ENCODE measurements around the gene CALM3.
"Not testable (repeated sequence)": the region's sequence is repeated elsewhere in the genome, so short reads cannot be mapped to it uniquely, and the experiment has no call there.

The CALM3 gene

DNA sequence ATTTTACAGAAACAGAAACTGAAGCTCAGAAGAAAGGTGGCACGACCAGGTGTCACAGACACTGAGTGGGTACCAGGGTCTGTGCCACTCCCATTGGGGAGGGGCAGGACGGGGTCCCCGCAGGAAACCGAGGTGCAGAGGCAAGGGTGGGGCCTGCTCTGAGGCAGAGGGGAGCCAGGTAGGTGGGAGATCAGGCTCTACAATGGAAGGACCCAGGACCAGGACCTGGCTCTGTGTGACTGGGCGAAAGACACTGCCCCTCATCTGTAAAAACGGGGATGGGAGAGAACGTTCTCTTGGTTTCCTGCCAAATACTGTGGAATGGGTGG lies 21.0 kb downstream of the CALM3 start:
- no peak for DNase-seq (ENCODE audit: low read depth)
- peak overlapping the region; percentile 42 for H3K4me3 ChIP-seq (ENCODE audit: low read length)
- TF ChIP-seq, protein P1, sequence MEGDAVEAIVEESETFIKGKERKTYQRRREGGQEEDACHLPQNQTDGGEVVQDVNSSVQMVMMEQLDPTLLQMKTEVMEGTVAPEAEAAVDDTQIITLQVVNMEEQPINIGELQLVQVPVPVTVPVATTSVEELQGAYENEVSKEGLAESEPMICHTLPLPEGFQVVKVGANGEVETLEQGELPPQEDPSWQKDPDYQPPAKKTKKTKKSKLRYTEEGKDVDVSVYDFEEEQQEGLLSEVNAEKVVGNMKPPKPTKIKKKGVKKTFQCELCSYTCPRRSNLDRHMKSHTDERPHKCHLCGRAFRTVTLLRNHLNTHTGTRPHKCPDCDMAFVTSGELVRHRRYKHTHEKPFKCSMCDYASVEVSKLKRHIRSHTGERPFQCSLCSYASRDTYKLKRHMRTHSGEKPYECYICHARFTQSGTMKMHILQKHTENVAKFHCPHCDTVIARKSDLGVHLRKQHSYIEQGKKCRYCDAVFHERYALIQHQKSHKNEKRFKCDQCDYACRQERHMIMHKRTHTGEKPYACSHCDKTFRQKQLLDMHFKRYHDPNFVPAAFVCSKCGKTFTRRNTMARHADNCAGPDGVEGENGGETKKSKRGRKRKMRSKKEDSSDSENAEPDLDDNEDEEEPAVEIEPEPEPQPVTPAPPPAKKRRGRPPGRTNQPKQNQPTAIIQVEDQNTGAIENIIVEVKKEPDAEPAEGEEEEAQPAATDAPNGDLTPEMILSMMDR (conservative IDR thresholded peaks at IDR 0.05; ENCODE audit: low read length): no peak

DNA sequence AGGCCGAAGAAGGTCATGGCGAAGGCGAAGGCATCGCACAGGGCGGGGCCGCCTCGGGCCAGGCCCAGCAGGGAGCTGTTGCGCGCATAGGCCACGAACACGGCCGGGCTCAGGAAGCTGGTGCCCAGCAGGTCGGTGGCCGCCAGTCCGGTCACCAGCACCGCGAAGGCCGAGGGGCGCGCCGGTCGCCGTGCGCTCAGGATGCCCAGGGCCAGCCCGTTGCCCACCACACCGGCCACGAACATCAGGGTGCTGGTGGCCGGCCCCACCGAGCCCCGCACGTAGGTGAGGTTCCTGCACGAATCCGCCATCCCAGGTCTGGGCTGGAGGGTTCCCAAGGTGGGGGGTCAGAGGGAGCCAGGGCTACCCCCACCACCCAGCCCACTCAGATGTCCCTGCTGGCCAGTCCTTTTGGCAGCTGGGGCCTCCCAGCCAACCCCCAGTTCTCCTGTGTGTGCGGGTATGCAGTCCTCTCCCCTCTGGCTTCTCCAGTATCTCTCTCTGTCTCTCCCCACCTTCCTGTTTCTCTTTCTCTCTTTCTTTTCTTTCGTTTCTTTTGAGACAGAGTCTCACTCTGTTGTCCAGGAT lies 22.9 kb downstream of the CALM3 start:
- TF ChIP-seq, protein P1 (conservative IDR thresholded peaks at IDR 0.05; ENCODE audit: low read length): no peak
- no peak for DNase-seq (ENCODE audit: low read depth)
- H3K4me3 ChIP-seq (ENCODE audit: low read length): peak overlapping the region; percentile 71

DNA sequence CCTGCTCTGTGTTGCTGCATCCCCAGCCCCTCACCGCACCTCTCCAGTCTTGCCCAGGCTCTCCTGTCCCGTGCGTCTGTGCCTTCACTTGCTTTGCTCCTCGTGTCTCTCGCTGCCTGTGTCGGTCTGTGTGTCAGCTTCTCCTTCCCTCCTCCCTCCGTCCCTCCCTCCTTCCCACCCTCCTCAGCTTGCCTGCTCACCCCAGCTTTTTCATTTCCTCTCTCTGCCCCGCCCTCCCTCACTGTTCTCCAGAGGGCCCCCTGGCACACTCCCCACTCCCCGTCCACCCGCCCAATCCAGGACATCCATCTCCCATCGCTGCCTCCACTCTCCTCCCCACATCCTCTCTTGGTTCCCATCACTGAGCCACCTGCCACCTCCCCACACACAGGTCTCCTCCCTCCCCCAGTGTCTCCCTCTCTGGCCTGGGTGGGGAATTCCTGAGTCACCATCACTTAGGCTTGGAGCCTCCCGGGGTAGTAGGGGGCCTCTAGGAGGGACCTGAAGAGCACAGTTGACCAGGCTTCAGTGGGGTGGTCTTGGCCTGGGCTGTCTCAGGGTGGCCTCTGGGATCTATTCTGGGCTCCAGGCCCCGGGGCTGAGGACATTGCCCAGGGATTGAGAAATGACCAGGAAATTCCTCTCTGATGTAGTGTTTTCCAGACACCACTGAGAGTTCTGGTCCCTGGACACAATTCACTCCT lies 24.0 kb downstream of the CALM3 start, which contains the start of gene PTGIR:
TSS of gene PTGIR (minus strand) at position 132 of the 704 bp plus-strand sequence. CDS start 864 bp downstream, outside the sequence.
- peak within 1 kb of the TSS; percentile 71 for H3K4me3 ChIP-seq (ENCODE audit: low read length)
- DNase-seq (ENCODE audit: low read depth): peak; percentile 88

GRCh38 chr19:46625731-46626130 lies 24.6 kb downstream of the CALM3 start:
- TF ChIP-seq, protein P1 (conservative IDR thresholded peaks at IDR 0.05; ENCODE audit: low read length): no peak
- H3K4me3 ChIP-seq (ENCODE audit: low read length): no peak overlapping the region
- no peak for DNase-seq (ENCODE audit: low read depth)

More for the DNA sequence above, 24.0 kb downstream of the CALM3 start, which contains the start of gene PTGIR:
- TF ChIP-seq, protein P1 (conservative IDR thresholded peaks at IDR 0.05; ENCODE audit: low read length): no peak

DNA sequence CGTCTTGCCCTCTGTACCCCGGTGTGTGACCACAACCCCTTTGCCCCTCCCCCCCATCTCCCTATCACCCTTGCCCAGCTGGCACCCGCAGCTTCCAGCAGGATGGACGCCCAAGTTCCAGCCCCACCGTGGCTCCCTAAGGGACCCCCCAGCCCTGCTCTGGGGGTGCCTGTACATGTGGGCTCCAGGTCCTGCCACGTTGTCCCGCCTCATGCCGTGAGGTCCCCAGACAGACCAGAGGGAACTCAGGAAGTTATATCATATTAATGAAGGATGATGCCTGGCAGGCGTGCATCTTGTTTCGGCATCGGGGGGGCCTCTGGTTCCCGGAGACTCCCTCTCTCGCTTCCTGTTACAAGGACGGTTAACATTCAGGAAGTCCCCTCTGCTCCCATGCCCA lies 25.3 kb downstream of the CALM3 start:
- H3K4me3 ChIP-seq (ENCODE audit: low read length): no peak overlapping the region
- no peak for DNase-seq (ENCODE audit: low read depth)
- TF ChIP-seq, protein P1 (conservative IDR thresholded peaks at IDR 0.05; ENCODE audit: low read length): no peak

- H3K4me3 ChIP-seq (ENCODE audit: low read length); DNase-seq (ENCODE audit: low read depth): not testable (repeated sequence)
Measured at GRCh38 chr19:46628970-46629369, 27.8 kb downstream of the CALM3 start.

DNA sequence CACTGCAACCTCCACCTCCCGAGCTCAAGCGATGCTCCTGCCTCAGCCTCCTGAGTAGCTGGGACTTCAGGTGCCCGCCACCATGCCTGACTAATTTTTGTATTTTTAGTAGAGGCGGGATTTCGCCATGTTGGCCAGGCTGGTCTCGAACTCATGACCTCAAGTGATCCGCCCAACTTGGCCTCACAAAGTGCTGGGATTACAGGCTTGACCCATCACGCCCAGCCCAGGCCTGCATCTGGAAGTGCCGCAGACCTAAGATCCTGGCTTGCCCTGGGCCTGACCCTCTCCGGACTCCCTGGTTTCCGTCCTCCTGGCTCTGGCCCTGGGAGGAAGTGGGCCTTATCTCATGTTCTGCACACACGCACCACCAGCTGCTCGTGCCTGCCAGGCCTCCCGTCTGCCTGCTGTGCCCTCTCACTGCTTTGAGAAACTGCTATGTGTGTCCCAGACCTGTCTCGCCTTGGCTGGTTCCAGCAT lies 28.5 kb downstream of the CALM3 start:
- TF ChIP-seq, protein P1 (conservative IDR thresholded peaks at IDR 0.05; ENCODE audit: low read length): no peak
- no peak overlapping the region for H3K4me3 ChIP-seq (ENCODE audit: low read length)
- DNase-seq (ENCODE audit: low read depth): no peak

Data from AG10803 (cell line).